Measurements from ENCODE around the gene MECR.

DNA sequence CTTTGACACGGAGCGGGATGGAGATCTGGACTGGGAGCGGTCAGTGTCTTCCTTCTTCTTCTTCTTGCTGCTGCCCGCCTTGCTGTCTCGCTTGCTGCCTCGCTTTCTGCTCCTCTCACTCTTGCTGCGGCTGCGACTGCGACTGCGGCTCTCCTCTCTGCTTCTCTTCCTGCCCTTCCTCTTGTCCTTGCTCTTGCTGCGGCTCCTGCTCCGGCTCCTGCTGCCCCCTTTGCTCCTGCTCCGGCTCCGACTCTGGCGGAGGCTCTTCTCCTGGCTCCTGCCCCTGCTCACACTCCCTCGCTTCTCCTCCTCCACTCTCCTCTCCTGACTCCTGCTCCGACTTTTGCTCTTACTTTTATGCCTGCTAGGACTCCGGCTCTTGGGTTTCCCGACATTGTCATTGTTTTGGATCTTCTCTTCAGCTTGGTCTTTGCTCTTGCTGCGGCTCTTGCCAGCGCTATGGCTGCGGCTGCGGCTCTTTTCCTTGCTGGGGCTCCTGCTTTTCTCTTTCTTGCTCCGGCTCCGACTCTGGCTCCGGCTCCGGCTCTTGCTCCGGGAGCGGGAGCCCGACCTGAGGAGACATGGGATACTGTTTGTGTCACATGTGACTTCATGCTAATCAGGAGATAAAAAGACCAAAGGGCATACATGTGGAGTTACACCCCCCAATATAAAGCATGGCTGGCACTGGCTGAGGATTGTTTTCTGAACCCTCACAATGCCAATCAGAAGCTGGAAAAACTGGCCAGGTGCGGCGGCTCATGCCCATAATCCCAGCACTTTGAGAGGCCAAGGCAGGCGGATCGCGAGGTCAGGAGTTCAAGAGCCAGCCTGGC is 81.9 kb downstream of the MECR start:
- no peak for TF ChIP-seq ZFX (IDR thresholded peaks at IDR 0.05; ENCODE audit: borderline replicate concordance)
- TF ChIP-seq, protein P1, sequence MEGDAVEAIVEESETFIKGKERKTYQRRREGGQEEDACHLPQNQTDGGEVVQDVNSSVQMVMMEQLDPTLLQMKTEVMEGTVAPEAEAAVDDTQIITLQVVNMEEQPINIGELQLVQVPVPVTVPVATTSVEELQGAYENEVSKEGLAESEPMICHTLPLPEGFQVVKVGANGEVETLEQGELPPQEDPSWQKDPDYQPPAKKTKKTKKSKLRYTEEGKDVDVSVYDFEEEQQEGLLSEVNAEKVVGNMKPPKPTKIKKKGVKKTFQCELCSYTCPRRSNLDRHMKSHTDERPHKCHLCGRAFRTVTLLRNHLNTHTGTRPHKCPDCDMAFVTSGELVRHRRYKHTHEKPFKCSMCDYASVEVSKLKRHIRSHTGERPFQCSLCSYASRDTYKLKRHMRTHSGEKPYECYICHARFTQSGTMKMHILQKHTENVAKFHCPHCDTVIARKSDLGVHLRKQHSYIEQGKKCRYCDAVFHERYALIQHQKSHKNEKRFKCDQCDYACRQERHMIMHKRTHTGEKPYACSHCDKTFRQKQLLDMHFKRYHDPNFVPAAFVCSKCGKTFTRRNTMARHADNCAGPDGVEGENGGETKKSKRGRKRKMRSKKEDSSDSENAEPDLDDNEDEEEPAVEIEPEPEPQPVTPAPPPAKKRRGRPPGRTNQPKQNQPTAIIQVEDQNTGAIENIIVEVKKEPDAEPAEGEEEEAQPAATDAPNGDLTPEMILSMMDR (IDR thresholded peaks at IDR 0.05): no peak

Data from 22Rv1 (cell line).